BJ (cell line): ENCODE data around the gene FLNC. TPM values are rescaled to one million over a fixed set of nuclear protein-coding genes. Genes with fewer than 3 reads are reported as not detected.

Experiments
- CTCF ChIA-PET: fragments of 350-600 bp; formaldehyde crosslinking; extraction: SDS; loops from one replicate; lab custom pipeline; 2021; ENCODE audit warnings: antibody characterized with exemption, inconsistent platforms; lab: Yijun Ruan, JAX
- POLR2A ChIA-PET: fragments of 300-600 bp; sonication (Branson Sonifier 250); formaldehyde crosslinking; extraction: SDS; loops from one replicate; lab custom pipeline; 2021; ENCODE audit warnings: antibody characterized with exemption; lab: Charles Lee
- DNase-seq: peaks from one replicate; pipeline ENCODE4 v3.0.0-alpha.2; 2011; ENCODE audit warnings: low read depth
- H3K27me3 ChIP-seq: 2 replicates; pipeline ENCODE4 v1.6.0; 2011; ENCODE audit warnings: low read length; ENCODE audit not compliant: control insufficient read depth, insufficient read depth
- H3K36me3 ChIP-seq: 2 replicates; pipeline ENCODE4 v1.5.1; 2011; ENCODE audit warnings: low read length; ENCODE audit not compliant: control insufficient read depth, insufficient read depth
- H3K4me3 ChIP-seq: 2 replicates; pipeline ENCODE4 v1.5.1; 2011; ENCODE audit warnings: low read depth, mild to moderate bottlenecking, control low read depth, low read length
- CTCF ChIP-seq: IDR thresholded peaks from 2 replicates; pipeline ENCODE4 v1.5.1; 2011; ENCODE audit warnings: low read depth, mild to moderate bottlenecking, control low read depth, inconsistent platforms, low read length, moderate library complexity; ENCODE audit not compliant: insufficient read depth
- polyA plus RNA-seq: library from polyadenylated mRNA; depleted of rRNA; stranded (reverse); fragments of >200 nt; gene quantifications from 2 replicates; pipeline ENCODE4 v1.2.3, GENCODE V29; 2011; rRNA removed

The FLNC gene
- polyA plus RNA-seq, 1 experiment: 58.6 TPM

GRCh38 chr7:128906001-128906765 lies 76.0 kb downstream of the FLNC start:
- Histone ChIP-seq H3K27me3 (peaks cover 13% of the 10 kb centered on the region), H3K36me3 (no peaks in the 10 kb centered on the region), H3K4me3 (no peak overlapping the region)
- no peak for DNase-seq
- ChIA-PET CTCF (interaction anchor here (1.5 to 7.2 kb wide), 2 partner anchors 184 to 186 kb away, joined by 4 to 77 read pairs; no protein-coding TSS in a partner anchor), POLR2A (no interaction called here)
- no peak for TF ChIP-seq CTCF

DNA sequence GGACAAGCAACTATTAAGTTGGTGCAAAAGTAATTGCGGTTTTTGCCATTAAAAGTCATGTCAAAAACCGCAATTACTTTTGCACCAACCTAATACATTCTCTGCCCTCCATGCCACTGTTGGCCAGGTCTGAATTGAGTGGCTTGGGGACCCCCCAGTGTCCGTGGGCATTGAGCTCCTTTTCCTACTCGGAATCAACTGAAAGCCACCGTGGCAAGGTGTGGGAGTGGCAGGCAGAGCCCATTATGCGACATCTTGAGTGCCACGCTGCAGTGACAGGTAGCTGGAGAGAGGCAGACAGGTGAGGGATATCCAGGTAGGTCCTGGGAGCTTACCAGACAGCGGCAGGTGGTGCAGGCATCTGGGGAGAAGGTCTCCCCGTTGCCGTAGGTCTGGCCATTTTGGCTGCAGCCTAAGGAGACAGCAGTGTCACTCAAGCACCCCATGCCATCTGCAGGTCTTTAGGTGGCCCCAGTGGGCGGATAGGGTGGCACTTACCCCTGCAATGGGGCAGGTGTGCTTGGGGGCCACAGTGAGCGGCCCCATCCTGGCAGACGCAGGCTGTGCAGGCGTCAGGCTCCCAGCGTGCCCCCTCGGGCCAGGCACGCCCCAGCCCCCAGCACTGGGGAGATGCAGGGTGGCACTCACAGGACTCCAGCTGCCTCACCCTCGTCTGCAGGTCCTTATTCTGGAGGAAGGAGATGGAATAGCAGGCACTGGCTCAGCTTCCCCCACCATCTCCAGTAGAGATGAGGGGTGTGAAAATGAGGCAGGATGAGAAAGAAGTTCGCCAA lies 76.8 kb downstream of the FLNC start:
- Histone ChIP-seq H3K27me3 (peaks cover 17% of the 10 kb centered on the region), H3K36me3 (no peaks in the 10 kb centered on the region), H3K4me3 (no peak overlapping the region)
- CTCF ChIA-PET: interaction anchor here (0.6 to 1.5 kb wide), 2 partner anchors 36 to 185 kb away, joined by 3 to 4 read pairs; no protein-coding TSS in a partner anchor
- POLR2A ChIA-PET: no interaction called here
- no peak for TF ChIP-seq CTCF
- no peak for DNase-seq

Other genes with a start within 250 kb of the FLNC start
- gene GARIN1A, start 158.1 kb upstream of the FLNC start, polyA plus RNA-seq: 0.67 and 0.94 TPM in 2 replicates
- gene CALU, start 91.0 kb upstream of the FLNC start, polyA plus RNA-seq: 346 and 812 TPM in 2 replicates
- not detected in 2 replicates for gene OPN1SW, start 54.6 kb upstream of the FLNC start, polyA plus RNA-seq
- gene CCDC136, start 38.4 kb upstream of the FLNC start, polyA plus RNA-seq: 13.1 and 13.2 TPM in 2 replicates
- 192 and 198 TPM in 2 replicates for gene ATP6V1F, start 32.5 kb downstream of the FLNC start, polyA plus RNA-seq
- gene KCP, start 80.3 kb downstream of the FLNC start, polyA plus RNA-seq: 0.02 TPM in 1 of 2 replicates, not detected in the other
- 0.26 and 0.36 TPM in 2 replicates for gene IRF5, start 107.5 kb downstream of the FLNC start, polyA plus RNA-seq
- 36.2 and 43.5 TPM in 2 replicates for gene TNPO3, start 224.7 kb downstream of the FLNC start, polyA plus RNA-seq